ENCODE data around the gene PTPRN2.

PTPRN2 gene

GRCh38 chr7:157715071-157715937, 872.3 kb downstream of the PTPRN2 start:
- Histone ChIP-seq H3K4me3 (ENCODE audit: low read length) (no peak overlapping the region), H3K4me1 (ENCODE audit: control insufficient read depth, insufficient read depth, low read length) (no peaks in the 10 kb centered on the region), H3K4me2 (ENCODE audit: low read length) (no peak overlapping the region), H3K9me3 (replicated peaks; ENCODE audit: low read length) (peaks cover 14% of the 10 kb centered on the region), H3K27me3 (ENCODE audit: control insufficient read depth, insufficient read depth, low read length) (no peaks in the 10 kb centered on the region), H3K36me3 (ENCODE audit: insufficient read depth, low read length) (no peaks in the 10 kb centered on the region), H3K9ac (ENCODE audit: low read depth, low read length) (no peak overlapping the region)

GRCh38 chr7:157714166-157715070, 873.2 kb downstream of the PTPRN2 start:
- Histone ChIP-seq H3K27me3 (ENCODE audit: control insufficient read depth, insufficient read depth, low read length) (no peaks in the 10 kb centered on the region), H3K4me3 (ENCODE audit: low read length) (no peak overlapping the region), H3K4me2 (ENCODE audit: low read length) (no peak overlapping the region), H3K36me3 (ENCODE audit: insufficient read depth, low read length) (no peaks in the 10 kb centered on the region), H3K4me1 (ENCODE audit: control insufficient read depth, insufficient read depth, low read length) (no peaks in the 10 kb centered on the region), H3K9me3 (replicated peaks; ENCODE audit: low read length) (peaks cover 14% of the 10 kb centered on the region), H3K9ac (ENCODE audit: low read depth, low read length) (no peak overlapping the region)

- Histone ChIP-seq H3K9ac (ENCODE audit: low read depth, low read length) (no peak overlapping the region), H3K27me3 (ENCODE audit: control insufficient read depth, insufficient read depth, low read length) (no peaks in the 10 kb centered on the region), H3K4me1 (ENCODE audit: control insufficient read depth, insufficient read depth, low read length) (no peaks in the 10 kb centered on the region), H3K36me3 (ENCODE audit: insufficient read depth, low read length) (no peaks in the 10 kb centered on the region), H3K4me3 (ENCODE audit: low read length) (no peak overlapping the region), H3K9me3 (replicated peaks; ENCODE audit: low read length) (peaks cover 14% of the 10 kb centered on the region), H3K4me2 (ENCODE audit: low read length) (no peak overlapping the region)
Measured at GRCh38 chr7:157713591-157713990, 874.0 kb downstream of the PTPRN2 start.

DNA sequence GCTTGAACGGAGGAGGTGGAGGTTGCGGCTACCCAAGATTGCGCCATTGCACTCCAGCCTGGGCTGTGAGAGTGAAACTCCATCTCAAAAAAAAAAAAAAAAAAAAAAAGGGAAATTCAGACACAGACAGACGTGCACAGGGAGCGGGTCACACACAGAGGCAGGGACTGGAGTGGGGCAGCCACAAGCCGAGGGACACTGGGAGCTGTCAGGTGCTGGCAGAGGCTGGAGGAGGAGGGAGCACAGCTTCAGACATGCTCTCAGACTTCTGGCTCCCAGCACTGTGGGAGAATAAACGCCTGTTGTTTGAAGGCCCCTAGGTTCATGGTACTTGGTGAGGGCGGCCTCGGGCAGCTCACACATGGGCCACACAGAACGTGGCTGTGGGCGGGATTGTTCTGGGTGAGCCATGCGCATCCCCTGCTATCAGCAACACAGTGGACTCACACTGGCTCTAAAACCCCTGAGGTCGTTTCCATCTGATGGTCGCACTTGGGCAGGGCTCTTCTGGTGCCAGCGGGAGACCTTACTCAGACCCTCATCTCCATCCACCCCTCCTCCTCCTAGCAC, 874.9 kb downstream of the PTPRN2 start:
- Histone ChIP-seq H3K9ac (ENCODE audit: low read depth, low read length) (no peak overlapping the region), H3K9me3 (replicated peaks; ENCODE audit: low read length) (peaks cover 14% of the 10 kb centered on the region), H3K4me3 (ENCODE audit: low read length) (no peak overlapping the region), H3K36me3 (ENCODE audit: insufficient read depth, low read length) (no peaks in the 10 kb centered on the region), H3K4me1 (ENCODE audit: control insufficient read depth, insufficient read depth, low read length) (no peaks in the 10 kb centered on the region), H3K27me3 (ENCODE audit: control insufficient read depth, insufficient read depth, low read length) (no peaks in the 10 kb centered on the region), H3K4me2 (ENCODE audit: low read length) (no peak overlapping the region)

GRCh38 chr7:157711353-157711888, 876.2 kb downstream of the PTPRN2 start:
- H3K4me3 ChIP-seq (ENCODE audit: low read length): no peak overlapping the region
- H3K4me2 ChIP-seq (ENCODE audit: low read length): no peak overlapping the region
- H3K9ac ChIP-seq (ENCODE audit: low read depth, low read length): no peak overlapping the region
- no peaks in the 10 kb centered on the region for H3K27me3 ChIP-seq (ENCODE audit: control insufficient read depth, insufficient read depth, low read length)
- H3K4me1 ChIP-seq (ENCODE audit: control insufficient read depth, insufficient read depth, low read length): no peaks in the 10 kb centered on the region
- H3K36me3 ChIP-seq (ENCODE audit: insufficient read depth, low read length): no peaks in the 10 kb centered on the region
- H3K9me3 ChIP-seq (replicated peaks; ENCODE audit: low read length): peaks cover 10% of the 10 kb centered on the region

DNA sequence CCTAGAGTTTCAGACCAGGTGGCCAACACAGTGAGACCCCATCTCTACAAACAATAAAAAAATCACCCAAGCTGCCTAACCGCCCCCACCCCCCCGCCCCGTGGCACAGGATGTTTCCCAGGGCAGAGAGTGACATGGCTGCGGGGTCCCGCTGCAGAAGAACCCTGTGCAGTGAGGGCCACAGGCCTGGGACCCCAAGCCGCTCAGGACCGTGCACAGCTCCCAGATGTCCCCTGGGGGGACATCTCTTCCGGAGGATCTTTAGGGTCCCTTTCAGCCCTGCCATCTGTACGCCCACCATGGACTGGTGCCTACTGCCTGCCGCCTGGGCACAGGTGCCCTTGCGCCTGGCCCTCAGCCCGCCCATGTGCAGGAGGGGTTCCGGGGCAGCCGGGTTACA, 877.2 kb downstream of the PTPRN2 start:
- no peaks in the 10 kb centered on the region for H3K36me3 ChIP-seq (ENCODE audit: insufficient read depth, low read length)
- H3K4me1 ChIP-seq (ENCODE audit: control insufficient read depth, insufficient read depth, low read length): no peaks in the 10 kb centered on the region
- peaks cover 8% of the 10 kb centered on the region for H3K9me3 ChIP-seq (replicated peaks; ENCODE audit: low read length)
- H3K4me2 ChIP-seq (ENCODE audit: low read length): no peak overlapping the region
- no peak overlapping the region for H3K4me3 ChIP-seq (ENCODE audit: low read length)
- H3K9ac ChIP-seq (ENCODE audit: low read depth, low read length): no peak overlapping the region
- no peaks in the 10 kb centered on the region for H3K27me3 ChIP-seq (ENCODE audit: control insufficient read depth, insufficient read depth, low read length)

DNA sequence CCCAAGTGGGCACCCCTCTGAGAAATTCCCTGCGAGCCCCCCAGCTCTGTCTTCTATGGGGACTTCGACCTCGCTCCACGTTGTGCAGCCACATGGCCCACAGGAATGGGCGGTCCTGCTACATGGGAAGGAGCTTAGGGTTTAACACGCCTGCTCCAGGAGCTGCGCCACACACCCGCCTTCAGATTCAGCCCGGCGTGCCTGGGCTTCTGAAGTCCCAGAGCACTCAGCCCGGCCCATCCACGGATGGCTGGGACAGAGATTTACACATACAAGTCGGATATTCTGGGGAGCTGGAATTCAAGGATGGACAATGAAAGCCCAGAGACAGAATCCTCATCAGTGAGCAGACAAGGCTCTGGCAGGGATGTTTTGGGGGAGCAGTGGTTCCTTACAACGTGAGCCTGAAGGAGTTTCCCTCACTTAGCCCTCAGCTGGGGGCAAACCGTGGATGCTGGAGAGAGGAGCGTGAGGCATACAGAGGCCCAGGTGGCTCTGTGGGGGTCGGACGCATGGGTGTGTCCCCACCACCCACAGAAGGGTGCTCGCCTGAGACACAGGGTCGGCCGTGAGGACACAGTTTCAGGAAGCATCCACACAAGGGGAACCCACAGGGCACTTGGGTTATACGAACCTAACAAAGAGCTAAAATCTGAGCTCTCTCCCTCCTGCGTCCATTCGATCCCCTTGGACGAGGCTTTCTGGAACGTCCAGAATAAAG, 877.9 kb downstream of the PTPRN2 start:
- no peak overlapping the region for H3K4me3 ChIP-seq (ENCODE audit: low read length)
- H3K27me3 ChIP-seq (ENCODE audit: control insufficient read depth, insufficient read depth, low read length): no peaks in the 10 kb centered on the region
- no peaks in the 10 kb centered on the region for H3K4me1 ChIP-seq (ENCODE audit: control insufficient read depth, insufficient read depth, low read length)
- H3K4me2 ChIP-seq (ENCODE audit: low read length): no peak overlapping the region
- peaks cover 5% of the 10 kb centered on the region for H3K9me3 ChIP-seq (replicated peaks; ENCODE audit: low read length)
- H3K9ac ChIP-seq (ENCODE audit: low read depth, low read length): no peak overlapping the region
- H3K36me3 ChIP-seq (ENCODE audit: insufficient read depth, low read length): no peaks in the 10 kb centered on the region

DNA sequence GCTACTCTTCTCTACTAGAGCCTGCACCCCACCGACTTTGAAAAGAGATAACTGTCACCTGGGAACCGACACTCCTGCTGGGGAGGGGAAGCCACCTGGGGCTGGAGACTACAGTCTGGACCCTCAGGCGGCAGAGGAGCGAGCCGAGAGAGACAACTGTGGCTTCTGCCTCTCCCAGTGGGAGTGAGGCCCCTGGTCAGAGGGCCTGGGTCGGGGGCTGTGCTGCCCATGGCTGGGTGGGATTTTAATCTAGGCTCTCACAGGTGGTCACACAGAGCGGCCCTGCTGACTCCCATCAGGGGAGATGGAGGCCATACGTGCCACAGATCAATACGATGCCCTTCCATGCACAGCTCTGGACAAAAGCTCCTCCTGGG, 878.7 kb downstream of the PTPRN2 start:
- H3K36me3 ChIP-seq (ENCODE audit: insufficient read depth, low read length): no peaks in the 10 kb centered on the region
- no peak overlapping the region for H3K9ac ChIP-seq (ENCODE audit: low read depth, low read length)
- H3K9me3 ChIP-seq (replicated peaks; ENCODE audit: low read length): peaks cover 5% of the 10 kb centered on the region
- no peak overlapping the region for H3K4me3 ChIP-seq (ENCODE audit: low read length)
- no peak overlapping the region for H3K4me2 ChIP-seq (ENCODE audit: low read length)
- no peaks in the 10 kb centered on the region for H3K4me1 ChIP-seq (ENCODE audit: control insufficient read depth, insufficient read depth, low read length)
- H3K27me3 ChIP-seq (ENCODE audit: control insufficient read depth, insufficient read depth, low read length): no peaks in the 10 kb centered on the region

DNA sequence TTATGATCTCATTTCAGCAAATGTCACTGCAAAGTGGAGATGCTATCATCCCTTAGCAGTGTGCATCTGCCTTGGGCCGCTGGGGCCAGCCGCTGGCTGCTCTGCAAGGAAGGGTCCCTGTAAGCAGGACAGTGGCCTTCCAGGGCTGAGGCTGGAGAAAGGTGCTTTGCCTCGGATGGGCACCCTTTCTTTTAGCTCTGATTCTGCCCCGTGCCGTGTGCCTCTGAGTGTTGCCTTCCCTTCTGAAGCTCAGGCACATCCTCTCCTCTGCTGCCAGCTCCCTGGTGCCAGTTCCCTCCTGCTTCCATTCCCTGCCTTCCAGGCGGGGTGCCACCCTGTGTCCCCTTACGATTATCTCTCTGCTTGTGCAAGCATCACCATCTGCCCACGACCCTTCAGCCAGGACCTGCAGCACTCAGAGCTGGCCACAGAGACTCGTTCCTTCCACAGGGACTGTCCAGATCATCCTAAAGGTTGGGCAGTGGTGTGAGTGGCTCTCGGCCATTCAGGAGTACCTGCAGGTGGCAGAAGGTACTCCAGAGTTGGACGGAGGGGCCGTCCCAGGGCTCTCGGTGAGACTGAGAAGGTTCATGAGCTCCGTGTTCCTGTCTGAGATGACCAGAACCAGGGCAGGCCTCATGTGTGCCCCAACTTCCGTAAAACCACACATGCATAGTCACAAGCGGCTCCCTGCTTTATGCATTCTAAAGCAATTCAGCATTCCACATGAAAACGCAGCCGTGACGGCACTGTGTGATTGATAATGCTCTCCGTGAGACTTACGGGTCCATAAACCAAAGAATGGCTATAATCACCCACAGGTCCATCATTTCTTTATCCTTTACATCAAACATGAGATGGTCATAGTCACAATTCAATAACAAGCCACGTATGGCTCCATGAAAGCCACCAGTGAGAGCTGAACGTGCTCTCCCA, 879.4 kb downstream of the PTPRN2 start:
- Histone ChIP-seq H3K36me3 (ENCODE audit: insufficient read depth, low read length) (no peaks in the 10 kb centered on the region), H3K4me2 (ENCODE audit: low read length) (no peak overlapping the region), H3K9ac (ENCODE audit: low read depth, low read length) (no peak overlapping the region), H3K4me3 (ENCODE audit: low read length) (no peak overlapping the region), H3K27me3 (ENCODE audit: control insufficient read depth, insufficient read depth, low read length) (no peaks in the 10 kb centered on the region), H3K9me3 (replicated peaks; ENCODE audit: low read length) (peaks cover 5% of the 10 kb centered on the region), H3K4me1 (ENCODE audit: control insufficient read depth, insufficient read depth, low read length) (no peaks in the 10 kb centered on the region)

DNA sequence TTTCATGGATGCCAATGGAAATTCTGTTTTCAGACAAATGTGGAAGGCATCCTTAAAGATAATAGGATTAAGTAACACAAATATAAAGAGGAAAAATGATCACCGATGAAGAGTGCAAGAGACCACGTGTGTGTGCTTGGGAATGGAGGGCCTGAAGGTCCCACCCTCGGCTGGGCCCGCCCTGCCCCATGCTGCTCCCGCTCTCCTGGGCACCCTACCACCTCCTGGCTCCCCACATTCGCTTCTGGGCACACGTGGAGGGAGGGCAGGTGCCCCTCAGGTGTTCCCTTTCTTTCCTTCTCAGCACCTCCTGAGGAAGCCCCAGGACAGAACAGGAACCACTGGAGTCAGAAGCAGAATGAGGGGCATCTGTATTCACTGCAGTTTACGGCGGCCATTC, 883.3 kb downstream of the PTPRN2 start:
- Histone ChIP-seq H3K9ac (ENCODE audit: low read depth, low read length) (no peak overlapping the region), H3K9me3 (replicated peaks; ENCODE audit: low read length) (no peaks in the 10 kb centered on the region), H3K4me3 (ENCODE audit: low read length) (no peak overlapping the region), H3K27me3 (ENCODE audit: control insufficient read depth, insufficient read depth, low read length) (no peaks in the 10 kb centered on the region), H3K4me2 (ENCODE audit: low read length) (no peak overlapping the region), H3K4me1 (ENCODE audit: control insufficient read depth, insufficient read depth, low read length) (no peaks in the 10 kb centered on the region), H3K36me3 (ENCODE audit: insufficient read depth, low read length) (no peaks in the 10 kb centered on the region)
